ENCODE measurements around the gene SYT11. TPM values are rescaled to one million over a fixed set of nuclear protein-coding genes. Genes with fewer than 3 reads are reported as not detected.

SYT11 gene
- total and polyA plus RNA-seq, 4 donors, result 0.91 to 22.4 (median 8.1) TPM

DNA sequence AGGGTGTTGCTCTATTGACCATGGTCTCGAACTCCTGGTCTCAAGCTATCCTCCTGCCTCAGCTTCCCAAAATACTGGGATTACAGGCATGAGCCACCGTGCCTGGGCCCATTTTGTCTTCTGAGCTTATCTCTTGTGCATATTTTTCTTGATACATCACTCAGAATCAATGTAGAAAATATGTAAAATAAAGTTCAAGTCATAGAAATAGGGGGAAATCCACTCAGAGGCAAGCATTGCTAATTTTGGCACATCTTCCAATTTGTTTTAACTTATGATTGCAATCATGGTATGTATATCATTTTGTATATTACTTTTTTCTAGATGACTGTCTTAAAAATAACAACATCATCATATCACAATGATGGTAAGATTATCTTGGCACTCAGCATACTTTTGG lies 30.2 kb downstream of the SYT11 start:
- Histone ChIP-seq H3K4me1 (ENCODE audit: control insufficient read depth in 5 of 5, insufficient read depth in 5 of 5, low read length in 5 of 5) (peaks cover 4 to 11% (median 5%) of the 10 kb centered on the region in 5 donors), H3K9me3 (ENCODE audit: control insufficient read depth in 4 of 4, insufficient read depth in 3 of 4, low read length in 3 of 4) (no peaks in the 10 kb centered on the region), H3K36me3 (ENCODE audit: control insufficient read depth in 4 of 4, insufficient read depth in 4 of 4, low read length in 4 of 4) (peaks cover 0 to 2% (median 0%) of the 10 kb centered on the region in 4 donors), H3K27ac (ENCODE audit: low read depth in 1 of 2, low read length in 1 of 2) (no peak overlapping the region), H3K9ac (ENCODE audit: insufficient read depth in 1 of 2, low read length in 2 of 2) (no peak overlapping the region), H3K4me3 (no peak overlapping the region), H3K27me3 (ENCODE audit: control insufficient read depth in 3 of 3, insufficient read depth in 3 of 3, low read length in 2 of 3) (no peaks in the 10 kb centered on the region)
- DNase-seq (no peak), ATAC-seq (ENCODE audit: insufficient read depth, low FRiP score) (no peak)
- TF ChIP-seq, protein P1, sequence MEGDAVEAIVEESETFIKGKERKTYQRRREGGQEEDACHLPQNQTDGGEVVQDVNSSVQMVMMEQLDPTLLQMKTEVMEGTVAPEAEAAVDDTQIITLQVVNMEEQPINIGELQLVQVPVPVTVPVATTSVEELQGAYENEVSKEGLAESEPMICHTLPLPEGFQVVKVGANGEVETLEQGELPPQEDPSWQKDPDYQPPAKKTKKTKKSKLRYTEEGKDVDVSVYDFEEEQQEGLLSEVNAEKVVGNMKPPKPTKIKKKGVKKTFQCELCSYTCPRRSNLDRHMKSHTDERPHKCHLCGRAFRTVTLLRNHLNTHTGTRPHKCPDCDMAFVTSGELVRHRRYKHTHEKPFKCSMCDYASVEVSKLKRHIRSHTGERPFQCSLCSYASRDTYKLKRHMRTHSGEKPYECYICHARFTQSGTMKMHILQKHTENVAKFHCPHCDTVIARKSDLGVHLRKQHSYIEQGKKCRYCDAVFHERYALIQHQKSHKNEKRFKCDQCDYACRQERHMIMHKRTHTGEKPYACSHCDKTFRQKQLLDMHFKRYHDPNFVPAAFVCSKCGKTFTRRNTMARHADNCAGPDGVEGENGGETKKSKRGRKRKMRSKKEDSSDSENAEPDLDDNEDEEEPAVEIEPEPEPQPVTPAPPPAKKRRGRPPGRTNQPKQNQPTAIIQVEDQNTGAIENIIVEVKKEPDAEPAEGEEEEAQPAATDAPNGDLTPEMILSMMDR (IDR thresholded peaks at IDR 0.05; ENCODE audit: control extremely low read depth, extremely low read depth), result no peak
- 66 to 82% methylated on average over 2 of the region's 2 CpGs for WGBS, 2 donors

DNA sequence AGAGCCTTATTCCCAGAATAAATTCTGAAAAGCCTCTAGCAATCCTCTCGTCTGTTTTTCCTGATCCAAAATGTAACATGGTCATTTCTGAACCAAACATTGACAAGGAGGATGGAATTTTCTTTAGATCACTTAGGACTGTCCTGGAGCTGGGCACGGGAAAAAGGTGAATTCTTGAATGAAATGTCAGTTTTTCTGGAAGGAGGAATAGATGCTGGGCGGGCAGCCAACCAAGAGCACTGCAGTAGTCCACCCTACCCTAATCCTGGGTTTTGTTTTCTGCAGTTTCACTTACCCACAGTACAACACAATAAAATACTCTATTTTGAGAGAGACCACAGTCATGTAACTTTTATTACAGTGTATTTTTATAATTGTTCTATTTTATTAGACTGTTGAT lies 30.9 kb downstream of the SYT11 start:
- peaks cover 4 to 11% (median 5%) of the 10 kb centered on the region in 5 donors for H3K4me1 ChIP-seq (ENCODE audit: control insufficient read depth in 5 of 5, insufficient read depth in 5 of 5, low read length in 5 of 5)
- 59 to 75% methylated on average over 3 of the region's 3 CpGs for WGBS, 2 donors
- TF ChIP-seq, protein P1 (IDR thresholded peaks at IDR 0.05; ENCODE audit: control extremely low read depth, extremely low read depth), result no peak
- no peak for ATAC-seq (ENCODE audit: insufficient read depth, low FRiP score)
- H3K36me3 ChIP-seq (ENCODE audit: control insufficient read depth in 4 of 4, insufficient read depth in 4 of 4, low read length in 4 of 4), result peaks cover 0 to 2% (median 0%) of the 10 kb centered on the region in 4 donors
- H3K27me3 ChIP-seq (ENCODE audit: control insufficient read depth in 3 of 3, insufficient read depth in 3 of 3, low read length in 2 of 3), result no peaks in the 10 kb centered on the region
- DNase-seq, result no peak
- H3K9me3 ChIP-seq (ENCODE audit: control insufficient read depth in 4 of 4, insufficient read depth in 3 of 4, low read length in 3 of 4), result no peaks in the 10 kb centered on the region
- H3K4me3 ChIP-seq, result no peak overlapping the region
- no peak overlapping the region for H3K9ac ChIP-seq (ENCODE audit: insufficient read depth in 1 of 2, low read length in 2 of 2)
- no peak overlapping the region for H3K27ac ChIP-seq (ENCODE audit: low read depth in 1 of 2, low read length in 1 of 2)

DNA sequence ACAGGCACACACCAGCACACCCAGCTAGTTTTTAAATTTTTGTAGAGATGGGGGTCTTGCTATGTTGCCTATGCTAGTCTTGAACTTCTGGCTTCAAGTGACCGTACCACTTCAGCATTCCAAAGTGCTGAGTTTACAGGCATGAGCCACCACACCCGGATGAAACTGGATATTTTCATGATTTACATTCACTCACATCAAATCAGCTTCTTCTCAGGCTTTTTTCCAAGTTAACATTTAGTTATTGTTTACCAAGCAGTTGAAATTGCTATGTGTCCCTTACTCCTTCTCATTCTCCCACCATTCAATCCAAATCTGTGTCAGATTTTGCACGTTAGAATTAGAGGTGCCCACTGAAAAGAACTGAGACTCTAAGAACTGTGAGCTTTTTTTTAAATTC lies 33.4 kb downstream of the SYT11 start:
- H3K27ac ChIP-seq (ENCODE audit: low read depth in 1 of 2, low read length in 1 of 2), result peak overlapping the region; percentile 73 to 79
- no peaks in the 10 kb centered on the region for H3K27me3 ChIP-seq (ENCODE audit: control insufficient read depth in 3 of 3, insufficient read depth in 3 of 3, low read length in 2 of 3)
- no peak for ATAC-seq (ENCODE audit: insufficient read depth, low FRiP score)
- no peak overlapping the region for H3K4me3 ChIP-seq
- DNase-seq, result peak; percentile 35 to 68 (median 37)
- TF ChIP-seq, protein P1 (IDR thresholded peaks at IDR 0.05; ENCODE audit: control extremely low read depth, extremely low read depth), result no peak
- 43 to 70% methylated on average over 3 of the region's 3 CpGs for WGBS, 2 donors
- H3K9ac ChIP-seq (ENCODE audit: insufficient read depth in 1 of 2, low read length in 2 of 2), result no peak overlapping the region
- peaks cover 0 to 7% (median 4%) of the 10 kb centered on the region in 4 donors for H3K36me3 ChIP-seq (ENCODE audit: control insufficient read depth in 4 of 4, insufficient read depth in 4 of 4, low read length in 4 of 4)
- peaks cover 4 to 11% (median 5%) of the 10 kb centered on the region in 5 donors for H3K4me1 ChIP-seq (ENCODE audit: control insufficient read depth in 5 of 5, insufficient read depth in 5 of 5, low read length in 5 of 5)
- H3K9me3 ChIP-seq (ENCODE audit: control insufficient read depth in 4 of 4, insufficient read depth in 3 of 4, low read length in 3 of 4), result no peaks in the 10 kb centered on the region

Data from lung (tissue), 12 donors.